ENCODE data around the gene SIX2. TPM values are rescaled to one million over a fixed set of nuclear protein-coding genes. Genes with fewer than 3 reads are reported as not detected.

The SIX2 gene
- total and polyA plus RNA-seq, 10 of the 15 experiments (the other 5 are each of a cell fraction or from before 2014, with no cell fraction given), result not detected

DNA sequence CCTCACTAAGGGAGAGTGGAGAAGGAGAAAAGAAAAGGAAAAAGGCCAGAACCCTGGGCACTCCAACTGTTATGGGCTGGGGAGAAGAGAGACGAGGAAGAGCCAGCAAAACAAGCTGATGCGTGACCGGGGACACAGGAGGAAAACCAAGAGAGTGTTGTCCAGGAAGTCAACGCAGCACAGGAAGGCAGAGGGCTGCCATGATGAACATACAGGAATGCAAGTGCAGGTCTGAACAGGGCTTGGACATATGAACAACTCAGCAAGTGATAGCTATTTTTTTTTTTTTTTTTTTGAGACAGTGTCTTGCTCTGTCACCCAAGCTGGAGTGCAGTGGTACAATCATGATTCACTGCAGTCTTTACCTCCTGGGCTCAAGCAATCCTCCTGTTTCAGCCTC lies 39.3 kb downstream of the SIX2 start (continued):
- TF ChIP-seq, protein P1, sequence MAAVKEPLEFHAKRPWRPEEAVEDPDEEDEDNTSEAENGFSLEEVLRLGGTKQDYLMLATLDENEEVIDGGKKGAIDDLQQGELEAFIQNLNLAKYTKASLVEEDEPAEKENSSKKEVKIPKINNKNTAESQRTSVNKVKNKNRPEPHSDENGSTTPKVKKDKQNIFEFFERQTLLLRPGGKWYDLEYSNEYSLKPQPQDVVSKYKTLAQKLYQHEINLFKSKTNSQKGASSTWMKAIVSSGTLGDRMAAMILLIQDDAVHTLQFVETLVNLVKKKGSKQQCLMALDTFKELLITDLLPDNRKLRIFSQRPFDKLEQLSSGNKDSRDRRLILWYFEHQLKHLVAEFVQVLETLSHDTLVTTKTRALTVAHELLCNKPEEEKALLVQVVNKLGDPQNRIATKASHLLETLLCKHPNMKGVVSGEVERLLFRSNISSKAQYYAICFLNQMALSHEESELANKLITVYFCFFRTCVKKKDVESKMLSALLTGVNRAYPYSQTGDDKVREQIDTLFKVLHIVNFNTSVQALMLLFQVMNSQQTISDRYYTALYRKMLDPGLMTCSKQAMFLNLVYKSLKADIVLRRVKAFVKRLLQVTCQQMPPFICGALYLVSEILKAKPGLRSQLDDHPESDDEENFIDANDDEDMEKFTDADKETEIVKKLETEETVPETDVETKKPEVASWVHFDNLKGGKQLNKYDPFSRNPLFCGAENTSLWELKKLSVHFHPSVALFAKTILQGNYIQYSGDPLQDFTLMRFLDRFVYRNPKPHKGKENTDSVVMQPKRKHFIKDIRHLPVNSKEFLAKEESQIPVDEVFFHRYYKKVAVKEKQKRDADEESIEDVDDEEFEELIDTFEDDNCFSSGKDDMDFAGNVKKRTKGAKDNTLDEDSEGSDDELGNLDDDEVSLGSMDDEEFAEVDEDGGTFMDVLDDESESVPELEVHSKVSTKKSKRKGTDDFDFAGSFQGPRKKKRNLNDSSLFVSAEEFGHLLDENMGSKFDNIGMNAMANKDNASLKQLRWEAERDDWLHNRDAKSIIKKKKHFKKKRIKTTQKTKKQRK (IDR thresholded peaks at IDR 0.05; ENCODE audit: low read depth, low read length), result no peak
- TF ChIP-seq SUZ12 (IDR thresholded peaks at IDR 0.05; ENCODE audit: unreplicated experiment) (no peak), CBX5 (IDR thresholded peaks at IDR 0.05; ENCODE audit: low read depth) (no peak), RUNX3 (IDR thresholded peaks at IDR 0.05; ENCODE audit: low read length) (no peak), KLF5 (IDR thresholded peaks at IDR 0.05; ENCODE audit: partially characterized antibody) (no peak), TBL1XR1 (IDR thresholded peaks at IDR 0.05; ENCODE audit: low read depth, low read length) (no peak)
- TF ChIP-seq, protein P2, sequence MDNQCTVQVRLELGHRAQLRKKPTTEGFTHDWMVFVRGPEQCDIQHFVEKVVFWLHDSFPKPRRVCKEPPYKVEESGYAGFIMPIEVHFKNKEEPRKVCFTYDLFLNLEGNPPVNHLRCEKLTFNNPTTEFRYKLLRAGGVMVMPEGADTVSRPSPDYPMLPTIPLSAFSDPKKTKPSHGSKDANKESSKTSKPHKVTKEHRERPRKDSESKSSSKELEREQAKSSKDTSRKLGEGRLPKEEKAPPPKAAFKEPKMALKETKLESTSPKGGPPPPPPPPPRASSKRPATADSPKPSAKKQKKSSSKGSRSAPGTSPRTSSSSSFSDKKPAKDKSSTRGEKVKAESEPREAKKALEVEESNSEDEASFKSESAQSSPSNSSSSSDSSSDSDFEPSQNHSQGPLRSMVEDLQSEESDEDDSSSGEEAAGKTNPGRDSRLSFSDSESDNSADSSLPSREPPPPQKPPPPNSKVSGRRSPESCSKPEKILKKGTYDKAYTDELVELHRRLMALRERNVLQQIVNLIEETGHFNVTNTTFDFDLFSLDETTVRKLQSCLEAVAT (IDR thresholded peaks at IDR 0.05), result no peak

DNA sequence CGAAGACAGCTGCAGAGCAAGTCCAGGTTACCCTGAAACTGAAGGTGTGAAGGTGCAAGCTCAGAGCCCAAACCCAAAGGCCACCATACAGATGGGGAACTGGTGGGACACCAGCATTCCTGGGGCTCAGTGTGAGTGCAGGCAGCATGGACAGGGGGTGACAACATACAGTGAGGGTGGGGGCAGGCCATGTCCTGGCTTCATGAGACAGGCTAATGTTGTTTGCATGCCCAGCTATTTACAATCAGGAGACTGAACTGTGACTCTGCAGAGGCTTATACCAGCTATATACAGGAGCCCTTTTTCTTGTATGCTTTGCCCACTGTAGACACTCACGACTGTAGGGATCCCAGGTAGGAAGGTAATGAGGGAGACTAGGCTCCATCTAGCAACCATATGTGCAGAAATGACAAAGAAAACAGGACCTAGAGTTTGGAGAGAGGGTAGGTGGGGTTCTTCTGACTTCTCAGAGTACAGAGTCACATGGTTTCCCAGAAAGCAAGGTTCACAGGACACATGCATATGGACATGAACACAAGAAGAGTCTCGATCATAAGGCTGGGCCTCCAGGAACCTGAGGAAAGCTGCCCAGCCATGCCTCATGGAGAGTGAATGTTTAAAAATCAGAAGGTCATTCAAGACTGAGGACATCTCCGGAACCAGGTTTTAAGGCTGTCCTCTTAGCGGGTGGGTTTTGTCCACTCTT lies 41.4 kb downstream of the SIX2 start:
- H3K9ac ChIP-seq (ENCODE audit: control insufficient read depth, insufficient read depth, low read length), result no peak overlapping the region
- TF ChIP-seq KDM1A (IDR thresholded peaks at IDR 0.05; ENCODE audit: borderline replicate concordance) (no peak), SKIL (IDR thresholded peaks at IDR 0.05; ENCODE audit: low read depth, poor library complexity, severe bottlenecking) (no peak), YY1 (IDR thresholded peaks at IDR 0.05; ENCODE audit: low read depth, low read length) (no peak), MYC (IDR thresholded peaks at IDR 0.05; ENCODE audit: insufficient read depth, insufficient read length, insufficient replicate concordance, low read length, severe bottlenecking) (no peak), IKZF1 (conservative IDR thresholded peaks at IDR 0.05) (no peak), MTA2 (IDR thresholded peaks at IDR 0.05; ENCODE audit: low read depth) (no peak)
- no peak overlapping the region for H3K4me3 ChIP-seq
- in situ Hi-C loops (cut with MboI) (no loop called here), intact Hi-C loops (cut with micrococcal nuclease; ENCODE audit: unreplicated experiment) (no loop called here)
- 60% methylated on average over 5 of the region's 5 CpGs for WGBS (ENCODE audit: insufficient coverage, insufficient replicate concordance, low lambda C conversion rate, missing lambda C conversion rate)
- H4K20me1 ChIP-seq (ENCODE audit: control insufficient read depth, insufficient read depth), result no peaks in the 10 kb centered on the region
- H3K4me1 ChIP-seq (ENCODE audit: control insufficient read depth, insufficient read depth, low read length), result no peaks in the 10 kb centered on the region
- FAIRE-seq (no peak), ATAC-seq (no peak), DNase-seq (ENCODE audit: low read depth, low spot score) (no peak)
- no peak overlapping the region for H2AFZ ChIP-seq (ENCODE audit: control insufficient read depth, low read depth, low read length)
- no peaks in the 10 kb centered on the region for H3K36me3 ChIP-seq (ENCODE audit: control insufficient read depth in 2 of 2, insufficient read depth in 2 of 2, low read length in 1 of 2)
- no peak overlapping the region for H3K27ac ChIP-seq (ENCODE audit: control insufficient read depth, insufficient read depth)
- RAD21 ChIA-PET (ENCODE audit: unreplicated experiment), result no interaction called here
- POLR2A ChIA-PET, result no interaction called here
- H3K9me3 ChIP-seq (replicated peaks; ENCODE audit: control insufficient read depth, insufficient read depth, low read length), result no peaks in the 10 kb centered on the region
- H3K4me2 ChIP-seq (ENCODE audit: control insufficient read depth, insufficient read depth), result no peak overlapping the region
- H3K27me3 ChIP-seq (replicated peaks in 1 of 2; ENCODE audit: control insufficient read depth in 2 of 2, insufficient read depth in 2 of 2, low read length in 1 of 2), result no peaks in the 10 kb centered on the region
- H3K79me2 ChIP-seq (ENCODE audit: control insufficient read depth, insufficient read depth, low read length), result no peaks in the 10 kb centered on the region
- no TSS peak for BruUV-seq (replicated peaks)
- SMC1A ChIA-PET (ENCODE audit: uncharacterized antibody, unreplicated experiment), result interaction anchor here (1.0 to 1.3 kb wide), 3 partner anchors 11 to 518 kb away, joined by 3 to 4 read pairs (median 3); no protein-coding TSS in a partner anchor
- CTCF ChIA-PET, result interaction anchor here (0.7 to 1.3 kb wide), 4 partner anchors 11 to 487 kb away, joined by 3 to 6 read pairs (median 4); no protein-coding TSS in a partner anchor
